Measurements from ENCODE around the gene CASQ1.

The CASQ1 gene

DNA sequence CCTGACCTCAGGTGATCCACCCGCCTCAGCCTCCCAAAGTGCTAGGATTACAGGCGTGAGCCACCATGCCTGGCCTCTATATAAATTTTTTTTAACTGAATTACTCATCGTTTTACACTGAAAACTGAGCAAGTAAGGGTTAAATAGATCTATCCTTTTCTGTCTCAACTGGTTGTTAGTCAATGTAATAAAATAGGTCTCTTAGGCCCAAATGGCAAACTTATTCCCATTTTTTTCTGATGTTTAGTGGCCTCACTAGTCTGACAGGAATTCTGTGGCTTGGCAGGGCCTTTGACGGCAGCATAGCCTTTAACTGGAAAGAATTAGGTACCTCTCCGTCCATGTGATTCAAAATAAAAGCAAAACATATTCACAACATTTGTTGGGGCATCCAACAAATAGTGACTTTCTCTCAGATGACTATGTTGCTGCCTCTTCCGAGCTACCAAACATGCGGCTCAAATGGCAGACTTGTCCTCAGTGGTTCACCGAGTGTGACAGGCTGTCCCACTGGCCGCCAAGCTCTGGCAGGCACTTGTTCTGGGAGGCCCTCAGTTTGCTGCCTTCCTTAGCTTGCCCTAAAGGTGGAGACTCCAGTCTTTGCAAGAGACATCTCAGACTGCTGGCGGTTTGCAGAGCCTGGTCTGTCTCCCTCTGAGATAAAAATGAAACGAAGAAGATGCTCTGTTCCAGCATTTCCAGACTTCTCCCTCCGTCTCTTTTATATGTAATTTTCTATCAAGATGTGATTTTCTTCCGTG is 21.6 kb upstream of the CASQ1 start:
- DNase-seq, result no peak

DNA sequence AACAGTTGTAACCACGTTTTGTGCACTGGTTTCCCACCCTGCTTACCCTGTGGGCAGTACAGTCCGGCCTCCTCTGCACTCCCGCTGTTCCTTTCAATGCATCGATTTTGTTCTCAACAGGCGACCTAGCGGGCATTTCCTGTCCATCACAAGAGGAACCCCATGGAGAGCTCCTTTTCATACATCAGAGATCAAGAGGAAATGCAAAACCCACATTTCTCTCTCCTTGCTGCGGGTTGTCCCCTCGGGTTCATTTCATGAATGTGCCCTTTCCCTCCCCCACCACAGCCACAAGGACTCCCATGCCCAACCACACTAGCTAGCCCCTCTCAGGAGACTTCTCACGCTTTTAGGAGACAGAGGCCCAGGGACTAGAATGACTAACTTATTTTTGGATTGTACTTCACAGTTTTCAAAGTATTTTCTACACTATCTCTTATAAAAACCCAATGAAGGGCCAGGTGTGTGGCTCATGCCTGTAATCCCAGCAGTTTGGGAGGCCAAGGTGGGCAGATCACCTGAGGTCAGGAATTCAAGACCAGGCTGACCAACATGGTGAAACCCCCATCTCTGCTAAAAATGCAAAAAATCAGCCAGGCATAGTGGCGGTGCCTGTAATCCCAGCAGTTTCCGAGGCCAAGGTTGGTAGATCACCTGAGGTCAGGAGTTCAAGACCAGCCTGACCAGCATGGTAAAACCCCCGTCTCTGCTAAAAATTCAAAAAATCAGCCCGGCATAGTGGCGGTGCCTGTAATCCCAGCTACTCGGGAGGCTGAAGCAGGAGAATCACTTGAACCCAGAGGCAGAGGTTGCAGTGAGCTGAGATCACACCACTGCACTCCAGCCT is 20.6 kb upstream of the CASQ1 start:
- peak in 1 of 2 donors; percentile 9 for DNase-seq

DNA sequence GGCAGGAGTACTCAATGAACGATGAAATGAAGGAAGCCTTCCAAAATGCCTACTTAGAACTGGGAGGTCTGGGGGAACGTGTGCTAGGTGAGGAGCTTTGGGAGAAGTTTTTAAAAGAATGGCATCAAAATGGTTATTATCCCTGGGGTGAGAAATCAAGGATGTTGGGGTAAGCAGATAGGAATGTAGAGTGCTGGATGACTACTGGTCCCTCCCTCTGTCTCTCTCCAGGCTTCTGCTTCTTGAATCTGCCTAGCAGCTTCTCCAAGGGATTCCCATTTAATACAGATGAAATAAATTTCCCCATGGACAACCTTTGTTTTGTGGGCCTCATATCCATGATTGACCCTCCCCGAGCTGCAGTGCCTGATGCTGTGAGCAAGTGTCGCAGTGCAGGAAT is 19.0 kb upstream of the CASQ1 start:
- DNase-seq, result no peak

DNA sequence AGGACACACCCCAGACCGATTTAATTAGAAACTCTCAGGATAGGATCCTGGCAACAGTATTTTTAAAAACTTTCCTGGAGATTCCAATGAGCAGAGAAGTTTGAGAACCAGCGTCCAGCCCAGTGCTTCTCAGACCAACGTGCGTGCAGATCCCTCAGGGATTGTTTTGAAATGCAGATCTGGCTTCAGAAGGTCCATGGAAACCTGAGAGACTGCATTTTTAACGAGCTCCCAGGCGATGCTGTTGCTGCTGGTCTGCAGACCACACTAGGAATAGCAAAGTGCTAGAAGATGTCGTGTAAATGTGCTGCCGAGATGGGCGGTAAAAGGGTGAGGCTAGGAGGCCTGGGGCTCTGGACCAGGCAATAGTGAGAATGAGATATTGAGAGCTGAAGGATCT is 18.4 kb upstream of the CASQ1 start:
- no peak for DNase-seq

DNA sequence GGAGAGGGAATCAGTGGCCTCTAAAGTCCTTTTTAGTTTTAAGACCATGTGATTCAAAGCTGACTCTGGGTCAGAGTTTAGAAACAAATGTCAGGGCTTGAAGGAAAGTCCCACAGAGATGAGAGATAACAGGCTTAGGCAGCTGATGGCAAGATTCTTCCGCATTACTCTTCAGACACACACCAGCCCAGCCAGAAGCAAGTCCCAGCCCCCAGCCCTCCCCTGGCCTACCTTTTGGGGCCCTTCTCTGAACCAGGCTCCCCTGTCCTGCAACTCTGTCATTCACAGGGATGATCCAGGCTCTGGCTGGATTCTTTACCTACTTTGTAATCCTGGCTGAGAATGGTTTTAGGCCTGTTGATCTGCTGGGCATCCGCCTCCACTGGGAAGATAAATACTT is 13.1 kb upstream of the CASQ1 start:
- no peak for DNase-seq

DNA sequence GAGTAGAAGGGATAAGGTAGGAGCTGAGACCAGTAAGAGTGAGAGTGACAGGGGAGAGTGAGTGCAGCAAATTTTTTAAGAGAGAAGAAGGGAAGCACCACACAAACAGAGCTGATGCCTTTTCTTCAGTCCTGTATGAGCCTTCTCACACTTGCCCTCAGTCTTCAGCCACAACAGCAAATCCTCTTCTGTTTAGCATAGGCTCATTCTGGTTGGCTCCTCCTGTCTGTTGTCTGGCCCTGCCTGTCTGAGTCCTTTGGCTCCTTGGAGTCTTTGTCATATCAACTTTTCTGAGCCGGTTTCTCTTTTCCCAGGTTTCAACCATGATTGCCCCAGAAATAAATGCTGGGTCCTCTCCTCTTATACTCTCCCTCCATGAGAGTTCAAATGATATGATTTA is 12.7 kb upstream of the CASQ1 start:
- no peak for DNase-seq

DNA sequence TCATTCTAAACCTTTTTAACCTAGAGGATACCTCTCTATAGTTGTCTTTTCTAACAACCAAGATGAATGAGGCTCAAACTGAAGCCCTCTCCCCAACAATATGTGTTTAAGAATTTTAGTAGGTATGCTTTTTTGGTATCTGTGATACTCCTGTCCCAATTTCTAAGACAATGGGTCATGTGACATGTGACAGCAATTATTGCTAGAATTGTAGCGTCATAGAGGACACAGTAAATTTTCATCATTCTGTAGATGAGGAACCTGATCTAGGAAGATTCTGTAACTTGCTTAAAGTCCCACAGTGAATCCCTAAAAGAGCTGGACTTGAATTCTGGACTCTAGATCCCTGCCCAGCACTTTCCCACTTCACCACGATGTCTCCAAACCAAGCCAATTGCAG is 11.6 kb upstream of the CASQ1 start:
- no peak for DNase-seq

DNA sequence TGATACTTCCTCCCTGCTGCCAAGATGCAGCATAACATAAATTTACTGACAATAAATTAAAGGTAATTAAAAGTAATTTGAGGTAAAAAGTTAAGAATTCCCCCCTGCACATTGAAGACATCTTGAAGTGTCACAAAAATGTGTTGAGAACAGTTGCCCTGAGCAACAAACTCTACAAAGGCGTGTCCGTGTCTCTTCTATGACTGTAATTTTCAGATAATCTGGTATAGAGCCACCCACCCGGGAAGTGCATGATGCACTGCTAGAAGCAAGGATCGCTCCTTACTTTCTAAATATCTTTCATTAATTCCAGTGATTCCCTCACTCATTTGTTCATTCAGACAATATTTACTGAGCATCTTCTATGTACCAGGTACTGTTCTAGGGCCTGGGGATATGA is 11.0 kb upstream of the CASQ1 start:
- DNase-seq, result no peak

DNA sequence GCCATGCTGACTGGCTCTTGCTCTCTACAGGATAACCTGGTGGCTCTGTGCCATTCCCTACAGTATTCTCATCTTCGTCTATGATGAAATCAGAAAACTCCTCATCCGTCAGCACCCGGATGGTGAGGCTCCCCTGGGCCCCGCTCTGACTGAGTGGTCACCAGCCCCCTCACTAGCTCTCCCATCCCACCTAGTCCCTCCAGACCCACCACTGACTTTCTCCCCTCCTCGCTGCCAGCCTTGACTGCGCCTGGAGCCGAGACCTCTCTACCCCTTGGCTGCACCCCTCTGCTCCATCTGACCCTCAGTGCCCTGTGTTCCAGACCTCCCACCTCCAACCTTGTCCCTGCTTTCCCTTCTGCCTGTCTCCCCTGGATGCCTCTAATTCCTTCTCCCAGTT is 4.1 kb upstream of the CASQ1 start:
- DNase-seq, result no peak

DNA sequence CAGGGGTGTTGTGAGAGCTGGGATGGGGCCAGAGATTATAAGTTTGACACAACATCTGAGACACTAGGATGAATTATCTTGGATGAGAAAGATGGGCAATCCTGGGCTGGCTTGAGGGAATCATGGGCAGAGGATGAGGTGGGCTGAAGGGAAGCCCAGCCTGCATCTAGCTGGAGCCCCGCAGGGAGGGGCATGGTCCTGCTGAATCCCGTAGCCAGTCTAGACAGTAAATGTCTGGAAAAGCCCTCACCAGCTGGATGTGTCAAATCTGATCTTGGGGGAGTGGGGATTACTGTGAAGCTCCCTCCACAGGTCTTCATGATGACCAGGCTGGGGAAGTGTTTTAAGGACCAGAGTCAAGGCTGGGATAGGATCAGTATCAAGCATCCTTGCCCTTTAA is 3.6 kb upstream of the CASQ1 start:
- no peak for DNase-seq

DNA sequence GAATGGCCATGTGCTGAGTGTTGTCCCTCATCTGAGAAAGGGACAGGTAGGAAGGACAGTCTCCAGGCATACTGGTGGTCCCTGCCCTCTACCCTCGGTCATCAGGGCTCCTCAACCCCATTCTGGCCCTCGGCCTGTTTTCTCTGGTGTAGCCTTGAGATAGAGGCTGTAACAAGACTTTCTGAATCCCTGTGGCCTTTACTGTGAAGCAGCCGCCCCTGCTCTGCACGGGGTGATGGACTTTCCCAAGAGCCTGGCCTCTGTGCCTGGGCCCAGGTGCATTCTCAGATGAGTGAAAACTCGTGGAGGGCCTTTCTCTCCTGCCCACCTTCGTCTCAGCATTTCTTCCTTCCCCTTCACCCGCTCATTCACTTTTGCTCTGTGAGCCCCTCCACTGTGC is 3.0 kb upstream of the CASQ1 start:
- DNase-seq, result no peak

DNA sequence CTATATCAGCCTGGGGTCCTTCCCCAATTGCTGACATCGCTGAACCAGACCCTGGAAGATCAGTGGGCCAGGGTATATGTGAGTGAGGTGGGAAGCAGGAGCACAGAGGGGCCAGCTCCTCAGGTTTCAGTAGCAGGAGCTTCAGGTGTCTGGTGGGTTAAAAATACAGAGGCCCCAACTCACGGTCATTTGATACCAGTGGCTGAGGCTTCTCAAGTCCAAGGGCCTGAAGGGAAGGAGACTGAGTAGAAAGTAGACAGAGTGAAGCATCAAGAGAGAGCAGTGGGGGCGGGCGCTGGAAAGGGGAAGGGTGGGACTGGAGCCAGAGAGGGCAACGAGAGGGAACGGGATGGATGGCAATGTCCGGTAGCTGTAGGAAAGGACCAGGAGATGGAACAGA is 2.0 kb upstream of the CASQ1 start:
- DNase-seq, result no peak

DNA sequence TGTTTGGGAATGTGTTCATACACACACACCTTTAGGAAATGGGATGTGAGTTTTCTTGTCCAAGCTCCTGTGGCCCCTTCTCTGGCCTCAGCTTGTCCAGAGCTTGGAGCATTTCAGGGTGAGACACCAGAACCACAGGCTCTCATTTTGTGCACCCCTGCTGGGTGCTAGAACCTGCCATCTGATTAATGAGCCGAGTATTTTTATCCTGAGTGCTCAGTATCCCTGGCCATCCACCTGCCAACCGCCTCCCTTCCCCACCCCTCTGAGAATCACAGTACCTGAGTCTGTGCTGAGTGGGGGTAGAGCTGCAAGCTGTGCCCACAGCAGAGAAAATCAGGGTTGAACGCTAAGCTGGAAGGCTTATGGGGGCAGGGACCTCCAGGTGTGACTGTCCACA is 1.4 kb downstream of the CASQ1 start:
- no peak for DNase-seq

DNA sequence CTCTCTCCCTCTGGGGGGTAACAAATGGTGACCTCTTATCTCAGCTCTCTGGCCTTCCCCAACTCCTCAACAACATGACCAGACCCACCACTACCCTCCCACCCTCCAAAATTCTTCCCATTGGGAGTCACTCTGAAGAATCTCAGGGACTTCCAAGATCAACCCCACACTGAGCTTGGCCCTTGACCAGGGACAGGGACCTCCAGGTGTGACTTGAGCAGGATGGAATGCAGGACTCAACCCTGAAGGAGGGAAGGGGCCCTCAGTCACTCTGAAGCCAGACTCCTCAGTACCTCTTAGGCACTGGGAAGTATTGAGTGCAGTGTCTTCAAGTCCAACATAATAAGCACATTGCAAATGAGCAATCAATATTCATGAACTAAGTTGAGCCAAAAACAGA is 1.9 kb downstream of the CASQ1 start:
- no peak for DNase-seq

DNA sequence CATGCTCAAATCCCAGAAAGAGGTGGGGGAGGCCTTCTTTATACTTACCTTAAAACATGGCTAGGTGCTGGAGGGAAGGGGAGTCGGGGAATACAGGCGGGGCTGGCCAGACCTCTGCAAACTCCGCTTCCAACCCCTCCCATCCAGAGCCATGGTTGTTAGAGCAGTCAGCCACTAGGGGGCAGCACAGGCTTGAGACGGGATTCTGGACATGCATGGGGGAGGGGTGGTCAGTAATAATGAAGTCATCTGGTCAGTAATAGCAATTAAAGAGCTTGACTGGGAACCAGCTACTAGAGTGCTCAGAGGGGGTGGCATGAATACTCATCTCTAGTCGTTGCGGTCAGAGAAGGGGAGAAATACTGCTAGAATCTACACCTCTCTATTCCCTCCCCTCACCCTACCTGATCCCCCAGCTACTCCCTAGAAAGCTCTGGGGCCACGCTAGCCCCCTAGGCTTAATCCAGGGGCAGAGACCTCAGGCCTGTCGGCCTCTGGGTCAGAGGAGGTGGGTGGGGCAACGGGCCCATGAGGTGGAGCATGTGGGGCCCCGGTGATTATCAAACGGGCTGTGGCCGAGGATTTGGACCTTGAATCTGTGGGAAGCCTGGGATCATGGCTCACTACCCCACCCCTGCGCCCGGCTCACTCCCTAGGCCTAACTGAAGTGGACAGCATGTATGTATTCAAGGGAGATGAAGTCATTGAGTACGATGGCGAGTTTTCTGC is 2.9 kb downstream of the CASQ1 start:
- DNase-seq, result peak; percentile 87 to 92

DNA sequence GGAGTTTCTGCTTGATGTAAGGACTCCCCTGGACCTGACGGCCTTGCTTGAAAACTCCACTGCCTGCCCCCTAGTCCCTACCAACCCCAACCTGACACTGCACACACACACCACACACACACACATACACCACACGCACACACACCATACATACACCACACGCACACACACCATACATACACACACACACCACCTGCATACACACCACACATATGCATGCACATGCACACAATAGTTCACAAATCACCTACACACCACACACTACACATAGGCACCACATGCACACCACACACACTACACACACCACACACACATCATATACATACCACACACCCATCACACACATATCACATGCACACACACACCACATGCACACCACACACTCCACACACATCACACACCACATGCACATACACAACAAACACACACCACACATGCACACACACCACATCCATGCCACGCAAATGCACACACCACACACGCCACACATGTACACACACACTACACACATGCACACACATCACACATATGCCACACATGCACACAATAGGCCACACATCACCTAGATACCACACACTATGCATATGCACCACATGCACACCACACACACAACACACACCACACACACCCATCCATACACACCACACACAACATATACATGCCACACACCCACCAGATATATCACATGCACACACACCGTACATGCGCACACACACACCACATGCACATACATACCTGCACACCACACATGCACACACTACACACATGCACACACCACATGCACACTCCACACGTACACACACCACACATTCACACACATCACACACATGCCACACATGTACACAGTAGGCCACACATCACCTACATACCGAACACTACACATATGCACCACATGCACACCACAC is 3.7 kb downstream of the CASQ1 start:
- no peak for DNase-seq

DNA sequence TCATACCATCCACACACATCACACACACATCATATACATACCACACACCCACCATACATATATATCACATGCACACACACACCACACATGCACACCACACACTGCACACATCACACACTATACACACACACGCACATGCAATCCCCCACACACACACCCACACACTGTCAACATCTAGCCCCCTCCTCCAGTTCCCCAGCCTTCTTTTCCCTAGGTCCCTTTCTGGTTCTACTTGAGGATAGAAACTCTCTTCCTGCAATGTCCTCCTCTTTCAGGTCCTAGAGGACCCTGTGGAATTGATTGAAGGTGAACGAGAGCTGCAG is 4.3 kb downstream of the CASQ1 start:
- DNase-seq, result no peak

DNA sequence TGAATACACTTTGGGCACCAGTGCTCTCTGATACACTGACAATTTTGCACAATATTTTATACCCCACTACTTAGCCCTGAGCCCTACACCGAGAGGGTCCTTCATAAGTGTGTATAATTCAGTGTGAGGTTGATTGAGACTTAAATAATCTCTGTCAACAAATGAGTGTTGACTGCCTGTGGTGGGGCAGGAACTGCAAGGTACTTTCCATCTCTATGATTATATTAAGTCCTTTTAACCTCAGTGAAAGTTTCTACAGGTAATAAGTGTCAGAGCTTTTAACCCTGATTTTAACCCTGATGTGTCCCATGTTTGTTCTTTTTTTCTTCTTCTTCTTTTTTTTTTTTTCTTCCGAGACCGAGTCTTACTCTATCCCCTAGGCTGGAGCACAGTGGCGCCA is 5.8 kb downstream of the CASQ1 start:
- no peak for DNase-seq

DNA sequence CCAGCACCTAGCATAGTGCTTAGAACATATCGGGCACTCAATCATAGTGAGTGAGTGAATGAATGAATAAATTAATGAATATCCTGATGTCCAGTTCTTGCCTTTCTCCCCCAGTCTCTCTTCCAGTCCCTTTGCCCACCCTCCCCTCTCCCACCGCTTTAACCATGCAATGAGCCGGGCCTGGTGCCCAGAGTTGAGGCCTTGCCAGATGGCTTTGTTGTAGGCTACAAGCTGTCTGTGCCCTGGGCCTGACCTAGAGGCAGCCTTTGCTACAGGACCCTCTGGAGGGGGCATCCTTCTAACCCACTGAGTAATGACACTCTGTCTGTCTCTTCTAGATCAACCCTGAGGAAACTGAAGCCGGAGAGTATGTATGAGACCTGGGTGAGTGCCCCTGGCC is 6.9 kb downstream of the CASQ1 start:
- DNase-seq, result no peak

DNA sequence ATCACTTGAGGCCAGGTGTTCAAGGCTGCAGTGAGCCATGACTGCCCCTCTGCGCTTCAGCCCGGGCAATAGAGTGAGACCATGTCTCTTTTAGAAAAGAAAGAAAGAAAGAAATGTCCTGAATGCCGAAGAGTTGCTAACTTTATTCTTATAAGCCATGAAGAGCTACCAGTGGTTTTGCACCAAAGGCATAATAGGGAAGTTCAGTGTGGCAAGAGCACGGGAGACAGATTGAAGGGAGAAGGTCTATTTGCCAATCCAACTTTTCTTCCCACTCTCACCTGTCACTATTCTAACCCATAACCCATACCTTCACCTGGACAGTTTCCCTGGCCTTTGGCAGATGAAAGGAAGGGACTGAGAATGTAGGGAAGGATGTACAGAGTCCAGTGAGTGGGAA is 10.4 kb downstream of the CASQ1 start:
- DNase-seq, result no peak

DNA sequence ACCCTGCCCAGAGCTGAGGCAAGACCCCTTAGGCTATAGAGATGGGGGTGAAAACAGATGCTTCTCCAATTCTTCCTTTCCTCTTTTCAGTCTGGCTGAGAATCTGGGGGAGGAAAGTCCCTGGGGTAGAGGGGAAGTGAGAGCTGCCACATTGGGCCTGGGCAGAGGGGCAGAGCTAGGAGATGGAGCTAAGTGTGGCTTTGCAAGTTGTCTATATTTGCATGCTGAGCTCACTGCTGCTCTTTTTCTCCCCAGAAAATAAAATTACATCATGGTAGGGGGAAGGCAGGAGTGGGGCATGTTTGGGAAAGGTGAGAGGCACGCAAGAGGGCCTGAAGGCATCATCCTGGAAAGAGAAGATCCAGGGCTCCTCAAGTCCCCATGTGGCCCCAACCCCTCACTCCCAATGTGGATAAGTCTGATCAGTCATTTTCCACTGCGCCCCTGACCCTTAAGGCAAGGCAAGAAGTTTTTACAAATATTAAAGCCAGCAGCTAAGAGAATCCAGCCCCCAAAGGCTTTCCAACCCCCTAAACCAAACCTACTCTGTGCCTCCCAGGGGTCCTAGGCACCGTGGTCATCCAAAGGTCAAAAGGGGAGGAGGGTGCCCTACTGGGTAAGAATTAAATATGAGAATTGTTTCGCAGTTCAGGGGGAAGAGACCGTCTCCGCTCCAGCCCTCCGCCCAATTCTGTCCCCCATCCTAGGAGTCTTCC is 14.3 kb downstream of the CASQ1 start:
- no peak for DNase-seq

Measured in stimulated activated CD4-positive, alpha-beta T cell treated with anti-CD3 and anti-CD28 coated beads, Interleukin-2, amount 100 ng/mL, for 24 hours (primary cell).